ACHN (cell line): Measurements from ENCODE around the gene DNTTIP2.

Source experiments
- DNase-seq: peaks from one replicate; pipeline ENCODE4 v3.0.0-alpha.2; 2015
- in situ Hi-C: cut with HindIII; loops from 2 replicates; pipeline ENCODE4 v1.10.0; 2017; ENCODE audit warnings: low sequenced_read_pairs, low pct_ligation_motif_present, low pct_unique_long_range_greater_than_20kb

The DNTTIP2 gene

DNA sequence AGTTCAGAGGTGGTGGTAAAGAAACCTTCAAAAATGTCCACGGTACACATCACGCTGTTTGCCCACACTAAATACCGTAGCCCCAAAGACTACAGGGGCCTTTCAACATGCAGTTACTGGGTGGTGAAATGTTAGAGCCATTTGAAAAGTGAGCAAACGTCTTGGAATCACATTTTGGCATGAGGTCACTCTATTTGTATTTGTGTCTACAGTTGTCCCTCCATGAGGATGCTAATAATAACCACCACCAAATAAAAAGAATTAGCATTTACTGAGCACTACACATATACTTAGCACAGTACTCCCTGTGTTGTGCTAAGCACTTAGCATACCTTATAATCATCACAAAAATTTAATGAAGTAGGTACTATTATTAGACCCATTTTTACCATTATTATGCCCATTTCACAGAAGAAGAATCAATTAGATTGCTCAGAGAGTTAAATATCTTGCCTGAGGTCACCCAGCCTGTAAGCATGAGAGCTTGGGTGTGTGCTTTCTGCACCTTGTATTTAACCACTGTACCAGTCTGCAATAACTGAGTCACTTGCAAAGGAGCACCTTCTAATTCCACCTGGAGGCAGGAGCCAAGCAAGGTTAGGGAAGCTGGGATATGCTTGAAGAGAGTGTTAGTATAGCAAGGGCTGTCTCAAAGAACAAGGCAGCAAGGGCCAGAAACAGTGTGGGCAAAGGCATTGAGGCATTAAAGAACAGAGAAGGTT is 57.4 kb downstream of the DNTTIP2 start:
- in situ Hi-C loops = no loop called here
- DNase-seq = no peak

DNA sequence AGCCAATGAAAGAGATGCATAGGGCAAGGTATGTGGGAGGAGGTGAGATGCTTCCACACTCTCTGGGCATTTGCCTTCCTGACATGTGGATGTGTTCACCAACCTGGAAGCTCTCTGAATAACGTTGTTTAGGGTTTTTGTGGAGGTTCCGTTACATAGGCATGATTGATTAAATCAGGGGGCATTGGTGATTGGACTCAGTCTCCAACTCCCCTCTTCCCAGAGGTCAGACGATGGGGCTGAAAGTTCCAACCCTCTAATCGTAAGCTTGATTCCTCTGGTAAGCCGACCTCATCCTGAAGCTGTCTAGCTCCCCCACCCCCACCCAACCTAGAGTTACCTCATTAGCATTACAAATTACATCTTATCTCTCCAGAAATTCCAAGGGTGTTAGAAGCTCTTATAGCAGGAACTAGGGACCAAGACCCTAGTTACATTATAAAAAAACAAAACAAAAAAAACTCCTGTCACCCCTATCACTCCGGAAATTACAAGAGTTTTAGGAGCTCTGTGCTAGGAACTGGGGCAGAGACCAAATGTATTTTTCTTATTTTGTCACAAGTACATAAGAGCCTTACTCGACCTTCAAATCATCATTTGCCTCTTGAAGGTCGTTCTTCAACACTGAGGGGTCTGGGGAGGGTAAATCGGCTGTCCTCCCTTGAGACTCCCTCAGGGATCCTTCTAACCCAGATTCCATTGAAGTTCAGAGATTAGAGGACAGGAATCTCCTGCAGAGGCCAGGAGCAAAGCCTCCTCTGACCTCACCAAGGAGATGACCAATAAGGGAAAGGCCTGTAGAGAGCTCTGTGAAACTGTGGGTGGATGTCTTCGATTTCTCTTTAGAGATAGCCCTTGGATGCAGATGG is 58.2 kb downstream of the DNTTIP2 start:
- in situ Hi-C loops = no loop called here
- DNase-seq = no peak

DNA sequence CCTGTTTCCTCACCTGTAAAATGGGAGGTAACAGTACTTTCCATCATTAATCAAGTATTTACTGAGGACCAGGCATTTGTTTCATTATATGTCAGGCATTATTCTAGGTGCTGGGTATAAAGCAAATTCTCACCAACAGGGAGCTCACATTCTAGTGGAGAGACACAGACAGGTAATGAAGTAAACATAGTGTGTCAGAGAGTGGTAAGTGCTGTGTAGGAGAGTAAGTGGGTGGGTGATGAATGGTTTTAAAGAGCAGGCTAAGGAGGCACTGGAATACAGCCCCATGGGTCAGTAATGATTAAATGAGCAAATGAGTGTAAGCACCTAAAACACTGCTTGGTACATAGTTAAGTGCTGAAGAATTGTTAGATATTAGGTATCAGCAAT is 60.4 kb downstream of the DNTTIP2 start:
- no peak for DNase-seq
- in situ Hi-C loops = no loop called here

DNA sequence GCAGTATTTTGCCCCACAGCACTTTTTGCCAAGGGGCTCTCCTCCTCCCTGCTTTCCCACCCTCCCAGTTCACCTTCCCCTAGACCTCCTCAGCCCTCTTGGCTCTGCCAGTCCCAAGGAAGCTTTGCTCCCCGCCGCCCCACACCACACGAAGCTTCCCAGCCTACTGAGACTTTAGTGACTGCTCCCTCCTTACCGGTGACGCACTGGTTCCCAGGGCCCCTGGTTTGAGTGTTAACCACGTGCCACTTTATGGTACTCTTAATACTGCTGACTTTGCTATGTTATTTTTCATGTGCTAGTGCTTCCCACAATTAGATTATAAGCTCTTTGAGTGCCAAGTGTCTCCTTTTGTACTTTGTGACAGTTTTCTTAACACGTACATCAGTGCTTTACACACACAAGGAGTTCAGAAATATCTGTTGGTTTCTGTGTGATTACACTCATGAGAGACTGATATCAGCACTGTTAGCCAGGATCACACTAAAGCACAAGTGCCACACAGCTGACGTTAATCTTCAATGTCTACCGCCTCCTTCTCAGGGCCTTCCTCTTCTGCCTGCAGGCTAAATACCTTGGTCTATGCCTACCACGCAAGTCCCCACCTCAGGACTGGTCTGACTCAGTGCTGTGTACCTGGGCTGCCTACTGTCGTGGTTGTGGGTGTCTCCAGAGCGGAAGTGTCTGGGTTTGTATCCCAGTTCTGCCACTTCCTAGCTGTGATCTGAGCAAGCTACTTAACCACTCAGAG is 61.0 kb downstream of the DNTTIP2 start:
- no peak for DNase-seq
- in situ Hi-C loops = no loop called here

DNA sequence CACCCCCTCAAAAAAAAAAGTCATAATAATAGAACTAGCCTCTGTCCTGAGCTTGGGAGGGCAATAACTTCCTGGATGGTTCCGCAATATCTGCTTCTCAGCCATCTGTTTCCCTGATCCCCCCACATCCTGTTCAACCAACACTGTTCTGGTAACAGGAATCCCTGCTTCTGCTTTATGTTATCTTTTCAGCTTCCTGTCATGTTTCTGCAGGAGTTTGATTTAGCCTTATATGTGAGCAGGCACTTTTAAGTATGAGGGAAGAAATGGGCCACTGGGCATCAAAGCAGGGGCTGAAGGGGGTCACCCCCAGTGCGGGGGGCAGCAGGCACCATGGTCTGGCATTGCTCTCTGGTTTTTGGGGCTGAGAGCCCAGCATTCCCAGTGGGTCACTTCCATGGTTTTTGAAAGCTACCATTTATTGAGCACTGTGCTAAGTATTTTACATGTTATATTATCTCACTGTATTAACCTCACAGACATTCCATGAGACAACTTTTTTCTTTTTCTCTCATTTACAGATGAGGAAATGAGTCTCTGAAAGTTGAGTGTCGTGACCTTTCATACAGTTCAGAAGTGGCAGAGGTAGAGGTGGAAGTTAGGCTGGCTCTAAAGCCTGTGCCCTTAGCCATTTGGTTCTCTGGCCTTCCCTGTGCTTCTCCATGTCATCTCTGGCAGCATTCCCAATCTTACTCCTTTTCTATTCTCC is 61.9 kb downstream of the DNTTIP2 start:
- no peak for DNase-seq
- in situ Hi-C loops = no loop called here
